Left kidney (tissue), 8 donors: ENCODE measurements around the gene PRSS35. TPM values are rescaled to one million over a fixed set of nuclear protein-coding genes. Genes with fewer than 3 reads are reported as not detected.
A peak's percentile ranks its signal among the peaks of the same experiment; 100 is the strongest.
"Not testable (repeated sequence)": the region's sequence is repeated elsewhere in the genome, so short reads cannot be mapped to it uniquely, and the experiment has no call there.

Experiments used
- DNase-seq: peaks from one replicate; pipeline ENCODE4 v3.0.0-alpha.2; 2013
- long read RNA-seq, 8 donors: transcript quantifications; one replicate each; lab custom pipeline, GENCODE V29; 2026
- polyA plus RNA-seq: library from polyadenylated mRNA; unstranded; fragments of 120-200 nt; gene quantifications from one replicate; pipeline ENCODE4 v1.2.1, GENCODE V29; 2013; ENCODE audit not compliant: insufficient read length

The PRSS35 gene
- 44.3 TPM for polyA plus RNA-seq
- long read RNA-seq, donor 1, transcript PRSS35-201 (2 exons, 2,440 nt): major isoform, 14 of 14 reads
- long read RNA-seq, donor 1, partial matches to known transcripts: 0 of 14 reads
- long read RNA-seq, donor 1, other reads (novel, unspliced or antisense): 0 of 14 reads
- long read RNA-seq, donor 2, transcript PRSS35-201 (2 exons, 2,440 nt): major isoform, 9 of 9 reads
- long read RNA-seq, donor 2, partial matches to known transcripts: 0 of 9 reads
- long read RNA-seq, donor 2, other reads (novel, unspliced or antisense): 0 of 9 reads
- long read RNA-seq, donor 3, transcript PRSS35-201 (2 exons, 2,440 nt): major isoform, 10 of 10 reads
- long read RNA-seq, donor 3, partial matches to known transcripts: 0 of 10 reads
- long read RNA-seq, donor 3, other reads (novel, unspliced or antisense): 0 of 10 reads
- long read RNA-seq, donor 4, partial matches to known transcripts: 0 of 1 reads
- long read RNA-seq, donor 4, other reads (novel, unspliced or antisense): 0 of 1 reads
- long read RNA-seq, donor 5, transcript PRSS35-201 (2 exons, 2,440 nt): major isoform, 11 of 11 reads
- long read RNA-seq, donor 5, partial matches to known transcripts: 0 of 11 reads
- long read RNA-seq, donor 5, other reads (novel, unspliced or antisense): 0 of 11 reads
- long read RNA-seq, donor 6, transcript PRSS35-201 (2 exons, 2,440 nt): major isoform, 14 of 14 reads
- long read RNA-seq, donor 6, partial matches to known transcripts: 0 of 14 reads
- long read RNA-seq, donor 6, other reads (novel, unspliced or antisense): 0 of 14 reads
- long read RNA-seq, donor 7, transcript PRSS35-201 (2 exons, 2,440 nt): major isoform, 13 of 13 reads
- long read RNA-seq, donor 7, partial matches to known transcripts: 0 of 13 reads
- long read RNA-seq, donor 7, other reads (novel, unspliced or antisense): 0 of 13 reads
- long read RNA-seq, donor 8, partial matches to known transcripts: 0 of 4 reads
- long read RNA-seq, donor 8, other reads (novel, unspliced or antisense): 0 of 4 reads

GRCh38 chr6:83511901-83512681, at the start of gene PRSS35:
PRSS35 (plus strand) TSS chr6:83512534; CDS start chr6:83523442, 10,908 bp downstream.
- peak; percentile 50 for DNase-seq

GRCh38 chr6:83463886-83464285, 48.4 kb upstream of the PRSS35 start:
- no peak for DNase-seq

- DNase-seq: no peak
These were observed 47.8 kb upstream of the PRSS35 start for GRCh38 chr6:83464381-83465140.

GRCh38 chr6:83466328-83466727, 46.0 kb upstream of the PRSS35 start:
- DNase-seq: no peak

GRCh38 chr6:83467620-83468036, 44.7 kb upstream of the PRSS35 start:
- DNase-seq: no peak

GRCh38 chr6:83470001-83470400, 42.3 kb upstream of the PRSS35 start:
- no peak for DNase-seq

GRCh38 chr6:83470587-83470986, 41.7 kb upstream of the PRSS35 start:
- DNase-seq: no peak

GRCh38 chr6:83472767-83473166, 39.6 kb upstream of the PRSS35 start:
- no peak for DNase-seq

- no peak for DNase-seq
These were observed 38.0 kb upstream of the PRSS35 start for GRCh38 chr6:83474309-83474708.

GRCh38 chr6:83476971-83477370, 35.4 kb upstream of the PRSS35 start:
- no peak for DNase-seq

- no peak for DNase-seq
These were observed 32.9 kb upstream of the PRSS35 start for GRCh38 chr6:83479389-83479788.

GRCh38 chr6:83480470-83480869, 31.9 kb upstream of the PRSS35 start:
- no peak for DNase-seq

GRCh38 chr6:83481938-83482337, 30.4 kb upstream of the PRSS35 start:
- not testable (repeated sequence) for DNase-seq

GRCh38 chr6:83488448-83488847, 23.9 kb upstream of the PRSS35 start:
- DNase-seq: no peak

GRCh38 chr6:83488861-83489260, 23.5 kb upstream of the PRSS35 start:
- DNase-seq: no peak

GRCh38 chr6:83490217-83490807, 22.0 kb upstream of the PRSS35 start:
- DNase-seq: no peak

GRCh38 chr6:83505356-83505755, 7.0 kb upstream of the PRSS35 start:
- no peak for DNase-seq

- no peak for DNase-seq
These were observed 2.9 kb upstream of the PRSS35 start for GRCh38 chr6:83509441-83509840.

GRCh38 chr6:83510791-83511190, 1.5 kb upstream of the PRSS35 start:
- DNase-seq: no peak

- DNase-seq: no peak
These were observed 1.1 kb upstream of the PRSS35 start for GRCh38 chr6:83511266-83511665.

- DNase-seq: no peak
These were observed 2.1 kb downstream of the PRSS35 start for GRCh38 chr6:83514466-83514865.
